Neural cell (in vitro differentiated cells): Measurements from ENCODE around the gene DNAJC5G. TPM values are rescaled to one million over a fixed set of nuclear protein-coding genes. Genes with fewer than 3 reads are reported as not detected.

Source experiments
- H2AFZ ChIP-seq: fragments of 200-600, 300-800 bp; sonication (generic), shearing (Covaris generic); 2 replicates; pipeline ENCODE4 v1.6.0; 2014; ENCODE audit warnings: low read depth, mild to moderate bottlenecking, antibody characterized with exemption, low read length, moderate library complexity
- H3F3A ChIP-seq: fragments of 200-600 bp; shearing (Covaris generic); 2 replicates; pipeline ENCODE4 v1.6.1; 2016; ENCODE audit warnings: mild to moderate bottlenecking, moderate library complexity, mixed read lengths, antibody characterized with exemption, low read length; ENCODE audit not compliant: insufficient read depth, poor library complexity, severe bottlenecking
- H3K27ac ChIP-seq: fragments of 200-600, 300-800 bp; sonication (generic), shearing (Covaris generic); 2 replicates; pipeline ENCODE4 v1.5.1; 2014; ENCODE audit warnings: mild to moderate bottlenecking, low read length, moderate library complexity
- H3K27me3 ChIP-seq: fragments of 300-800, 200-600 bp; sonication (generic), shearing (Covaris generic); 2 replicates; pipeline ENCODE4 v1.6.0; 2014; ENCODE audit warnings: mild to moderate bottlenecking, low read depth, low read length, moderate library complexity; ENCODE audit not compliant: insufficient read depth
- H3K36me3 ChIP-seq: fragments of 300-800, 200-600 bp; sonication (generic), shearing (Covaris generic); 2 replicates; pipeline ENCODE4 v1.5.1; 2014; ENCODE audit warnings: mild to moderate bottlenecking, antibody characterized with exemption, low read length, moderate library complexity; ENCODE audit not compliant: insufficient read depth
- H3K4me2 ChIP-seq: fragments of 300-800, 200-600 bp; sonication (generic), shearing (Covaris generic); 2 replicates; pipeline ENCODE4 v1.6.0; 2014; ENCODE audit warnings: mild to moderate bottlenecking, low read length
- H3K4me3 ChIP-seq: fragments of 300-800, 200-600 bp; sonication (generic), shearing (Covaris generic); 2 replicates; pipeline ENCODE4 v1.5.1; 2014; ENCODE audit warnings: mild to moderate bottlenecking, low read length, moderate library complexity
- H3K79me2 ChIP-seq: fragments of 200-600 bp; shearing (Covaris generic); replicated peaks from 2 replicates; pipeline ENCODE4 v1.6.0; 2014; ENCODE audit warnings: mild to moderate bottlenecking, low read length, moderate library complexity; ENCODE audit not compliant: insufficient read depth
- H3K9ac ChIP-seq: fragments of 300-800, 200-600 bp; sonication (generic), shearing (Covaris generic); 2 replicates; pipeline ENCODE4 v1.6.1; 2016; ENCODE audit warnings: mild to moderate bottlenecking, low read length, mixed read lengths
- H3K9me2 ChIP-seq: fragments of 200-600 bp; shearing (Covaris generic); 2 replicates; pipeline ENCODE4 v1.6.1; 2016; ENCODE audit warnings: mild to moderate bottlenecking, low read length, mixed read lengths; ENCODE audit not compliant: insufficient read depth
- H3K9me3 ChIP-seq: fragments of 200-600, 300-800 bp; sonication (generic), shearing (Covaris generic); 2 replicates; pipeline ENCODE4 v1.6.1; 2016; ENCODE audit warnings: mild to moderate bottlenecking, mixed run types, low read length, moderate library complexity, mixed read lengths
- H4K20me1 ChIP-seq: fragments of 200-600 bp; shearing (Covaris generic); 2 replicates; pipeline ENCODE4 v1.6.1; 2016; ENCODE audit warnings: mild to moderate bottlenecking, mixed run types; ENCODE audit not compliant: insufficient read depth
- EP300 ChIP-seq: fragments of 450-650 bp; conservative IDR thresholded peaks from 2 replicates; pipeline ENCODE4 v1.6.1; 2014; ENCODE audit warnings: antibody characterized with exemption, mild to moderate bottlenecking, moderate library complexity; ENCODE audit not compliant: poor library complexity, severe bottlenecking
- EZH2 ChIP-seq: fragments of 200-600, 300-800 bp; shearing (Covaris generic), sonication (generic); IDR thresholded peaks from 2 replicates; pipeline ENCODE4 v1.6.1; 2014; ENCODE audit warnings: antibody characterized with exemption, low read length, borderline replicate concordance, mild to moderate bottlenecking; ENCODE audit not compliant: insufficient read depth, poor library complexity, severe bottlenecking
- MXI1 ChIP-seq: fragments of 450-650 bp; conservative IDR thresholded peaks from 2 replicates; pipeline ENCODE4 v1.6.1; 2014; ENCODE audit warnings: antibody characterized with exemption, mild to moderate bottlenecking; ENCODE audit not compliant: poor library complexity, severe bottlenecking
- POLR2AphosphoS5 ChIP-seq: IDR thresholded peaks from 2 replicates; pipeline ENCODE4 v1.6.1; 2012
- RAD21 ChIP-seq: fragments of 450-650 bp; conservative IDR thresholded peaks from 2 replicates; pipeline ENCODE4 v1.6.1; 2014; ENCODE audit warnings: antibody characterized with exemption, mild to moderate bottlenecking, moderate library complexity
- SMC3 ChIP-seq: fragments of 450-650 bp; conservative IDR thresholded peaks from 2 replicates; pipeline ENCODE4 v1.6.1; 2014; ENCODE audit warnings: antibody characterized with exemption, mild to moderate bottlenecking, moderate library complexity; ENCODE audit not compliant: poor library complexity
- TAF1 ChIP-seq: IDR thresholded peaks from 2 replicates; pipeline ENCODE4 v1.6.1; 2012; ENCODE audit warnings: low read depth
- polyA plus RNA-seq: library from polyadenylated mRNA; depleted of rRNA; stranded (reverse); fragments of >200 nt; gene quantifications from 2 replicates; pipeline ENCODE4 v1.2.3, GENCODE V29; 2014
- TF ChIP-seq, protein P1 (sequence below): IDR thresholded peaks from 2 replicates; pipeline ENCODE4 v1.6.1; 2012; ENCODE audit warnings: borderline replicate concordance
- TF ChIP-seq, protein P2 (sequence below): fragments of 450-650 bp; IDR thresholded peaks from 2 replicates; pipeline ENCODE4 v1.5.1; 2014; ENCODE audit warnings: antibody characterized with exemption, mild to moderate bottlenecking, moderate library complexity; ENCODE audit not compliant: poor library complexity, severe bottlenecking

DNAJC5G gene
- polyA plus RNA-seq, 1 donor from 2014 or later, result not detected

DNA sequence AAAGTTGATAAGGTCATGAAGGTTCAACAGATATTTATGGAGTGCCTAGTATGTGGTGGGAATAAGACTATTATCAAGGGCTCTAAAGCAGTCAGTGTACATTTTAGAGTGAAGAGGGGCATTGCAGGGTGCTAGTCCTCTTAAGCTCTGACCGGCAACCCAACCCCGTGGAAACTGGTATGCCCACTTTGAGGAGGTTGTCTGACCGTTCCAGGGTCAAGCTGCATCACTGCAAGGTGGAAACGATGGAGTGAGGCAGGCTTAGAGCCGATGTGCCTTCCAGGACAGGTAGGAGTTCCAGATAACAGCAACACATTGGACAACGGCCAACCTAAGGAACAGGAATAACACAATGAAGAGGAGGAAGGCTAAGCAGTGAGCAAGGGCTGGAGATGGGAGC lies 34.4 kb downstream of the DNAJC5G start:
- no peak overlapping the region for H3K9ac ChIP-seq
- no peaks in the 10 kb centered on the region for H4K20me1 ChIP-seq
- H3K27ac ChIP-seq, result no peak overlapping the region
- no peaks in the 10 kb centered on the region for H3K9me3 ChIP-seq
- H3K4me2 ChIP-seq, result no peak overlapping the region
- no peaks in the 10 kb centered on the region for H3K36me3 ChIP-seq
- no peak overlapping the region for H3K4me3 ChIP-seq
- H3K79me2 ChIP-seq, result no peaks in the 10 kb centered on the region
- H3K9me2 ChIP-seq, result no peaks in the 10 kb centered on the region
- TF ChIP-seq SMC3 (no peak), MXI1 (no peak), EZH2 (no peak), POLR2AphosphoS5 (no peak), RAD21 (no peak), TAF1 (no peak), EP300 (no peak)
- TF ChIP-seq, protein P1, sequence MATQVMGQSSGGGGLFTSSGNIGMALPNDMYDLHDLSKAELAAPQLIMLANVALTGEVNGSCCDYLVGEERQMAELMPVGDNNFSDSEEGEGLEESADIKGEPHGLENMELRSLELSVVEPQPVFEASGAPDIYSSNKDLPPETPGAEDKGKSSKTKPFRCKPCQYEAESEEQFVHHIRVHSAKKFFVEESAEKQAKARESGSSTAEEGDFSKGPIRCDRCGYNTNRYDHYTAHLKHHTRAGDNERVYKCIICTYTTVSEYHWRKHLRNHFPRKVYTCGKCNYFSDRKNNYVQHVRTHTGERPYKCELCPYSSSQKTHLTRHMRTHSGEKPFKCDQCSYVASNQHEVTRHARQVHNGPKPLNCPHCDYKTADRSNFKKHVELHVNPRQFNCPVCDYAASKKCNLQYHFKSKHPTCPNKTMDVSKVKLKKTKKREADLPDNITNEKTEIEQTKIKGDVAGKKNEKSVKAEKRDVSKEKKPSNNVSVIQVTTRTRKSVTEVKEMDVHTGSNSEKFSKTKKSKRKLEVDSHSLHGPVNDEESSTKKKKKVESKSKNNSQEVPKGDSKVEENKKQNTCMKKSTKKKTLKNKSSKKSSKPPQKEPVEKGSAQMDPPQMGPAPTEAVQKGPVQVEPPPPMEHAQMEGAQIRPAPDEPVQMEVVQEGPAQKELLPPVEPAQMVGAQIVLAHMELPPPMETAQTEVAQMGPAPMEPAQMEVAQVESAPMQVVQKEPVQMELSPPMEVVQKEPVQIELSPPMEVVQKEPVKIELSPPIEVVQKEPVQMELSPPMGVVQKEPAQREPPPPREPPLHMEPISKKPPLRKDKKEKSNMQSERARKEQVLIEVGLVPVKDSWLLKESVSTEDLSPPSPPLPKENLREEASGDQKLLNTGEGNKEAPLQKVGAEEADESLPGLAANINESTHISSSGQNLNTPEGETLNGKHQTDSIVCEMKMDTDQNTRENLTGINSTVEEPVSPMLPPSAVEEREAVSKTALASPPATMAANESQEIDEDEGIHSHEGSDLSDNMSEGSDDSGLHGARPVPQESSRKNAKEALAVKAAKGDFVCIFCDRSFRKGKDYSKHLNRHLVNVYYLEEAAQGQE, result no peak
- TF ChIP-seq, protein P2, sequence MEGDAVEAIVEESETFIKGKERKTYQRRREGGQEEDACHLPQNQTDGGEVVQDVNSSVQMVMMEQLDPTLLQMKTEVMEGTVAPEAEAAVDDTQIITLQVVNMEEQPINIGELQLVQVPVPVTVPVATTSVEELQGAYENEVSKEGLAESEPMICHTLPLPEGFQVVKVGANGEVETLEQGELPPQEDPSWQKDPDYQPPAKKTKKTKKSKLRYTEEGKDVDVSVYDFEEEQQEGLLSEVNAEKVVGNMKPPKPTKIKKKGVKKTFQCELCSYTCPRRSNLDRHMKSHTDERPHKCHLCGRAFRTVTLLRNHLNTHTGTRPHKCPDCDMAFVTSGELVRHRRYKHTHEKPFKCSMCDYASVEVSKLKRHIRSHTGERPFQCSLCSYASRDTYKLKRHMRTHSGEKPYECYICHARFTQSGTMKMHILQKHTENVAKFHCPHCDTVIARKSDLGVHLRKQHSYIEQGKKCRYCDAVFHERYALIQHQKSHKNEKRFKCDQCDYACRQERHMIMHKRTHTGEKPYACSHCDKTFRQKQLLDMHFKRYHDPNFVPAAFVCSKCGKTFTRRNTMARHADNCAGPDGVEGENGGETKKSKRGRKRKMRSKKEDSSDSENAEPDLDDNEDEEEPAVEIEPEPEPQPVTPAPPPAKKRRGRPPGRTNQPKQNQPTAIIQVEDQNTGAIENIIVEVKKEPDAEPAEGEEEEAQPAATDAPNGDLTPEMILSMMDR, result no peak
- H3K27me3 ChIP-seq, result peaks cover 44% of the 10 kb centered on the region
- no peak overlapping the region for H2AFZ ChIP-seq
- no peaks in the 10 kb centered on the region for H3F3A ChIP-seq

DNA sequence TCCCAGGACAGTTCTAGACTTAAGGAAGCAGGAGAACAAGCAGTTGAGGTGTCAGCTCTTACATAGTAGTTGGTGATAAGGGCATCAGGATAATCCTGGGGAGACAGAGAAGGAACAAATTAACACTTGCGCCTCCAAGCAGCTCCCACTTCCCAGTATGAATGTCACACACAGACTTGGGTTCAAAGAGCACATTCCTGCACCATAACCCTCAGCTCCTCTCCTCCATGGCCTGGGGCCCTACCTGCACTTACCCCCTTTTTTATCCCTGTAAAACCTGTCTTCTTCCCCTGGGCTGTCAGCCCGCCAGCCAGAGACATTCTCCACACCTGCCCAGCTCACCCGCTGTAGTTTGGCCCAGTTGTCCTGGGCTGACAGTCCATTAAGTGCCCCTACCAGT lies 36.9 kb downstream of the DNAJC5G start:
- Histone ChIP-seq H3K4me2 (no peak overlapping the region), H2AFZ (no peak overlapping the region), H3F3A (no peaks in the 10 kb centered on the region), H3K27me3 (peaks cover 19% of the 10 kb centered on the region), H3K4me3 (no peak overlapping the region), H3K9me3 (no peaks in the 10 kb centered on the region), H4K20me1 (no peaks in the 10 kb centered on the region), H3K36me3 (no peaks in the 10 kb centered on the region), H3K9me2 (no peaks in the 10 kb centered on the region), H3K9ac (no peak overlapping the region), H3K79me2 (no peaks in the 10 kb centered on the region), H3K27ac (no peak overlapping the region)
- no peak for TF ChIP-seq EZH2
- TF ChIP-seq, protein P1, result no peak
- no peak for TF ChIP-seq RAD21
- no peak for TF ChIP-seq MXI1
- no peak for TF ChIP-seq POLR2AphosphoS5
- no peak for TF ChIP-seq SMC3
- no peak for TF ChIP-seq TAF1
- TF ChIP-seq, protein P2, result no peak
- TF ChIP-seq EP300, result no peak
